ENCODE measurements around the gene TCF3.

DNA sequence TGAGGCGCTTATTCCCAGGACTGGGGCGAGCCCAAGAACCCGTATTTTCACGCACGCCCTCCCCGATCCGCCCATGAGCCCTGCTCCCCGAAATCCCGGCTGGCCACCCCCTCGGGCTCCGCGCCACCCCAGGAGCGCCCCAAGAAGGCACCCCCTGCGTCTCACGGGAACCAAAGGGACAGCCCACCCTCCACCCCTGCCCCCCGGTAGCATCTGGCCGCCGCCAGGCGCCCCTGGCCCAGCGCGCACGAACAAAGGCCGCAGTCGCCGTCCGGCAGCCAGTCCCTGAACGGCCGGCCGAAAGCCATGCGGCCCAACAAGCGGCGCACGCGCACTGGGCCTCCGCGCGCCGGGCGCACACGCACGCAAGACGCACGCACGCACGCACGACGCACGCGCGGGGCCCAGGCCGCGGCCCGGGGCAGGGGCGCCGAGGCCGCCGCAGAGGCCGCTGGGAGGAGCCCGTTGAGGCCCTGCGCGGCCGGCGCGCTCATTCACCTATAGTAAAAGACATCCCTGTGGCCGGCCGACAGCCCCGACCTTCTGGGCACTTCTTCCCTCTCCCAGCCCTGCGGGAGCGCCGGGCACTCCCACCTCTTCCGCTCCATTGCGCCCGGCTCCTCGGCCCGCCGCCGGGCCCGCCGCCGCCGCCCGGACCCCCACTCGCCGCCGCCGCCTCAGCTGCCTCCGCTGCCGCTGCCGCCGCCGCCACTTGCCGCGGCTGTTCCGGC lies 60.2 kb downstream of the TCF3 start:
- TF ChIP-seq, protein P1, sequence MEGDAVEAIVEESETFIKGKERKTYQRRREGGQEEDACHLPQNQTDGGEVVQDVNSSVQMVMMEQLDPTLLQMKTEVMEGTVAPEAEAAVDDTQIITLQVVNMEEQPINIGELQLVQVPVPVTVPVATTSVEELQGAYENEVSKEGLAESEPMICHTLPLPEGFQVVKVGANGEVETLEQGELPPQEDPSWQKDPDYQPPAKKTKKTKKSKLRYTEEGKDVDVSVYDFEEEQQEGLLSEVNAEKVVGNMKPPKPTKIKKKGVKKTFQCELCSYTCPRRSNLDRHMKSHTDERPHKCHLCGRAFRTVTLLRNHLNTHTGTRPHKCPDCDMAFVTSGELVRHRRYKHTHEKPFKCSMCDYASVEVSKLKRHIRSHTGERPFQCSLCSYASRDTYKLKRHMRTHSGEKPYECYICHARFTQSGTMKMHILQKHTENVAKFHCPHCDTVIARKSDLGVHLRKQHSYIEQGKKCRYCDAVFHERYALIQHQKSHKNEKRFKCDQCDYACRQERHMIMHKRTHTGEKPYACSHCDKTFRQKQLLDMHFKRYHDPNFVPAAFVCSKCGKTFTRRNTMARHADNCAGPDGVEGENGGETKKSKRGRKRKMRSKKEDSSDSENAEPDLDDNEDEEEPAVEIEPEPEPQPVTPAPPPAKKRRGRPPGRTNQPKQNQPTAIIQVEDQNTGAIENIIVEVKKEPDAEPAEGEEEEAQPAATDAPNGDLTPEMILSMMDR (IDR thresholded peaks at IDR 0.05 in 2 of 3, conservative IDR thresholded peaks at IDR 0.05 in 1 of 3; ENCODE audit: borderline replicate concordance in 1 of 3, insufficient read depth in 1 of 3, low read depth in 2 of 3, low read length in 2 of 3), result no peak
- TF ChIP-seq, protein P2, sequence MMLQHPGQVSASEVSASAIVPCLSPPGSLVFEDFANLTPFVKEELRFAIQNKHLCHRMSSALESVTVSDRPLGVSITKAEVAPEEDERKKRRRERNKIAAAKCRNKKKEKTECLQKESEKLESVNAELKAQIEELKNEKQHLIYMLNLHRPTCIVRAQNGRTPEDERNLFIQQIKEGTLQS (IDR thresholded peaks at IDR 0.05), result no peak
- TF ChIP-seq SRF (IDR thresholded peaks at IDR 0.05; ENCODE audit: low read depth), result no peak
- TF ChIP-seq FOSL1 (IDR thresholded peaks at IDR 0.05; ENCODE audit: low read depth), result no peak
- peak; percentile 96 for TF ChIP-seq ZFX (IDR thresholded peaks at IDR 0.05)
- TF ChIP-seq, protein P3, sequence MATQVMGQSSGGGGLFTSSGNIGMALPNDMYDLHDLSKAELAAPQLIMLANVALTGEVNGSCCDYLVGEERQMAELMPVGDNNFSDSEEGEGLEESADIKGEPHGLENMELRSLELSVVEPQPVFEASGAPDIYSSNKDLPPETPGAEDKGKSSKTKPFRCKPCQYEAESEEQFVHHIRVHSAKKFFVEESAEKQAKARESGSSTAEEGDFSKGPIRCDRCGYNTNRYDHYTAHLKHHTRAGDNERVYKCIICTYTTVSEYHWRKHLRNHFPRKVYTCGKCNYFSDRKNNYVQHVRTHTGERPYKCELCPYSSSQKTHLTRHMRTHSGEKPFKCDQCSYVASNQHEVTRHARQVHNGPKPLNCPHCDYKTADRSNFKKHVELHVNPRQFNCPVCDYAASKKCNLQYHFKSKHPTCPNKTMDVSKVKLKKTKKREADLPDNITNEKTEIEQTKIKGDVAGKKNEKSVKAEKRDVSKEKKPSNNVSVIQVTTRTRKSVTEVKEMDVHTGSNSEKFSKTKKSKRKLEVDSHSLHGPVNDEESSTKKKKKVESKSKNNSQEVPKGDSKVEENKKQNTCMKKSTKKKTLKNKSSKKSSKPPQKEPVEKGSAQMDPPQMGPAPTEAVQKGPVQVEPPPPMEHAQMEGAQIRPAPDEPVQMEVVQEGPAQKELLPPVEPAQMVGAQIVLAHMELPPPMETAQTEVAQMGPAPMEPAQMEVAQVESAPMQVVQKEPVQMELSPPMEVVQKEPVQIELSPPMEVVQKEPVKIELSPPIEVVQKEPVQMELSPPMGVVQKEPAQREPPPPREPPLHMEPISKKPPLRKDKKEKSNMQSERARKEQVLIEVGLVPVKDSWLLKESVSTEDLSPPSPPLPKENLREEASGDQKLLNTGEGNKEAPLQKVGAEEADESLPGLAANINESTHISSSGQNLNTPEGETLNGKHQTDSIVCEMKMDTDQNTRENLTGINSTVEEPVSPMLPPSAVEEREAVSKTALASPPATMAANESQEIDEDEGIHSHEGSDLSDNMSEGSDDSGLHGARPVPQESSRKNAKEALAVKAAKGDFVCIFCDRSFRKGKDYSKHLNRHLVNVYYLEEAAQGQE (IDR thresholded peaks at IDR 0.05; ENCODE audit: low read depth), result no peak
- peak; percentile 91 for TF ChIP-seq SIN3A (IDR thresholded peaks at IDR 0.05; ENCODE audit: low read depth)
- no peak for TF ChIP-seq EZH2 (IDR thresholded peaks at IDR 0.05)
- TF ChIP-seq POLR2A (IDR thresholded peaks at IDR 0.05; ENCODE audit: borderline replicate concordance, extremely low read depth, insufficient read depth, insufficient read length), result peak; percentile 97
- TF ChIP-seq JUND (IDR thresholded peaks at IDR 0.05), result no peak; the same call in 1 of the 2 replicates
- no peak for TF ChIP-seq ELF1 (IDR thresholded peaks at IDR 0.05; ENCODE audit: borderline replicate concordance, low read depth)
- TF ChIP-seq POLR2AphosphoS5 (IDR thresholded peaks at IDR 0.05; ENCODE audit: low read depth, low read length), result peak; percentile 98
- no peak for TF ChIP-seq EGR1 (IDR thresholded peaks at IDR 0.05; ENCODE audit: low read depth)
- no peak for TF ChIP-seq SP1 (IDR thresholded peaks at IDR 0.05; ENCODE audit: low read depth)

Data from HCT116 (cell line).